HCT116 (cell line): Measurements from ENCODE around the gene RAD51C. TPM values are rescaled to one million over a fixed set of nuclear protein-coding genes. Genes with fewer than 3 reads are reported as not detected.
"Not testable (repeated sequence)": the region's sequence is repeated elsewhere in the genome, so short reads cannot be mapped to it uniquely, and the experiment has no call there.

ENCODE experiments used
- ATAC-seq: fragments of 200-7000 bp; cut with Tn5 transposase; 2 replicates; pipeline ENCODE4 v1.9.1; 2020; ENCODE audit warnings: mild to moderate bottlenecking, moderate library complexity
- BruUV-seq: library from RNA; stranded (reverse); fragments of 400-500 nt; replicated peaks from 2 replicates; lab custom pipeline; 2021; lab: Mats Ljungman, UMichigan
- CTCF ChIA-PET: fragments of 300-600 bp; sonication (Branson Sonifier 250); formaldehyde crosslinking; loops from one replicate; lab custom pipeline; 2021; ENCODE audit warnings: antibody characterized with exemption; lab: Charles Lee
- POLR2A ChIA-PET: fragments of 300-600, 350-600 bp; sonication (Branson Sonifier 250); formaldehyde crosslinking; loops from one replicate; lab custom pipeline; 2021; ENCODE audit warnings: antibody characterized with exemption; lab: Charles Lee
- RAD21 ChIA-PET, 2 experiments: fragments of 300-600 bp; sonication (Branson Sonifier 250); formaldehyde crosslinking; loops; one replicate each; lab custom pipeline; 2023; ENCODE audit warnings: low total read pairs in 2 of 2; ENCODE audit not compliant: uncharacterized antibody in 2 of 2, unreplicated experiment in 2 of 2, low non-redundant PET in 1 of 2; lab: Charles Lee
- DNase-seq: peaks from one replicate; pipeline ENCODE4 v3.0.0-alpha.2; 2010; ENCODE audit warnings: low read depth, low spot score
- H2AFZ ChIP-seq: fragments of 200-600 bp; shearing (Covaris generic), sonication (generic); 2 replicates; pipeline ENCODE4 v1.6.1; 2017; ENCODE audit warnings: low read depth, mixed run types, mixed read lengths, antibody characterized with exemption, low read length; ENCODE audit not compliant: poor library complexity, severe bottlenecking
- H3K27ac ChIP-seq: 2 replicates; pipeline ENCODE4 v1.5.1; 2012; ENCODE audit warnings: low read depth, low read length
- H3K27me3 ChIP-seq: fragments of 200-600 bp; sonication (generic); 2 replicates; pipeline ENCODE4 v1.6.1; 2016; ENCODE audit warnings: mixed run types, low read length, mixed read lengths; ENCODE audit not compliant: insufficient read depth
- H3K36me3 ChIP-seq, 2 experiments: fragments of 200-500 bp in 1 of 2; fragments of 200-600 bp in 1 of 2; sonication (Bioruptor generic) in 1 of 2; sonication (generic) in 1 of 2; 2 replicates each; pipeline versions ENCODE4 v1.5.1 to v1.6.1; 2014 to 2016; ENCODE audit warnings: low read length in 2 of 2, inconsistent platforms in 1 of 2, mixed read lengths in 1 of 2, mixed run types in 1 of 2; ENCODE audit not compliant: insufficient read depth in 2 of 2, control insufficient read depth in 1 of 2
- H3K4me1 ChIP-seq, 2 experiments: fragments of 200-600 bp in 1 of 2; sonication (generic) in 1 of 2; 2 replicates each; pipeline versions ENCODE4 v1.5.1 to v1.6.1; 2012 to 2017; ENCODE audit warnings: low read length in 2 of 2, inconsistent platforms in 1 of 2, mild to moderate bottlenecking in 1 of 2, mixed read lengths in 1 of 2, mixed run types in 1 of 2, moderate library complexity in 1 of 2; ENCODE audit not compliant: insufficient read depth in 2 of 2, control insufficient read depth in 1 of 2
- H3K4me2 ChIP-seq: fragments of 200-600 bp; sonication (generic); 2 replicates; pipeline ENCODE4 v1.6.1; 2017; ENCODE audit warnings: mixed run types, low read length, mixed read lengths
- H3K4me3 ChIP-seq, 2 experiments: fragments of 200-600 bp in 1 of 2; sonication (generic) in 1 of 2; replicated peaks in 1 of 2; 2 replicates each; pipeline ENCODE4 v1.5.1; 2011 to 2016; ENCODE audit warnings: low read length in 2 of 2, control low read depth in 1 of 2, low read depth in 1 of 2, mild to moderate bottlenecking in 1 of 2, mixed read lengths in 1 of 2, mixed run types in 1 of 2
- H3K79me2 ChIP-seq: fragments of 200-600 bp; sonication (generic); 2 replicates; pipeline ENCODE4 v1.6.1; 2017; ENCODE audit warnings: mild to moderate bottlenecking, mixed run types, low read length, moderate library complexity, mixed read lengths; ENCODE audit not compliant: insufficient read depth
- H3K9ac ChIP-seq: fragments of 200-600 bp; sonication (generic); 2 replicates; pipeline ENCODE4 v1.6.1; 2016; ENCODE audit warnings: low read length, mixed read lengths
- H3K9me2 ChIP-seq: fragments of 200-600 bp; sonication (generic), shearing (Covaris generic); 2 replicates; pipeline ENCODE4 v1.6.1; 2017; ENCODE audit warnings: mixed run types, mild to moderate bottlenecking, moderate library complexity; ENCODE audit not compliant: insufficient read depth
- H3K9me3 ChIP-seq, 2 experiments: fragments of 200-500 bp in 1 of 2; fragments of 200-600 bp in 1 of 2; sonication (Bioruptor generic) in 1 of 2; sonication (generic) in 1 of 2; 2 replicates each; pipeline ENCODE4 v1.6.1; 2014 to 2017; ENCODE audit warnings: low read length in 2 of 2, mixed read lengths in 2 of 2, inconsistent platforms in 1 of 2, low read depth in 1 of 2, mild to moderate bottlenecking in 1 of 2, mixed run types in 1 of 2, moderate library complexity in 1 of 2; ENCODE audit not compliant: control insufficient read depth in 1 of 2, insufficient read depth in 1 of 2
- H4K20me1 ChIP-seq: fragments of 200-600 bp; sonication (generic), shearing (Covaris generic); 2 replicates; pipeline ENCODE4 v1.6.1; 2017; ENCODE audit warnings: mixed run types, mild to moderate bottlenecking, moderate library complexity; ENCODE audit not compliant: insufficient read depth
- CBX3 ChIP-seq: IDR thresholded peaks from 2 replicates; pipeline ENCODE4 v1.6.1; 2012; ENCODE audit warnings: low read depth
- CEBPB ChIP-seq: IDR thresholded peaks from 2 replicates; pipeline ENCODE4 v1.6.1; 2012; ENCODE audit warnings: low read depth
- EGR1 ChIP-seq: IDR thresholded peaks from 2 replicates; pipeline ENCODE4 v1.6.1; 2012; ENCODE audit warnings: low read depth
- ELF1 ChIP-seq: IDR thresholded peaks from 2 replicates; pipeline ENCODE4 v1.6.1; 2012; ENCODE audit warnings: low read depth, borderline replicate concordance
- EZH2 ChIP-seq: fragments of 200-600 bp; sonication (generic); IDR thresholded peaks from 2 replicates; pipeline ENCODE4 v1.6.1; 2017; ENCODE audit warnings: antibody characterized with exemption, mixed run types
- EZH2phosphoT487 ChIP-seq: fragments of 200-600 bp; IDR thresholded peaks from 2 replicates; pipeline ENCODE4 v1.6.1; 2018; ENCODE audit warnings: antibody characterized with exemption, borderline replicate concordance
- FOSL1 ChIP-seq: IDR thresholded peaks from 2 replicates; pipeline ENCODE4 v1.6.1; 2012; ENCODE audit warnings: low read depth
- POLR2A ChIP-seq: IDR thresholded peaks from 2 replicates; pipeline ENCODE4 v1.7.0; 2011; ENCODE audit warnings: borderline replicate concordance; ENCODE audit not compliant: insufficient read depth, insufficient read length; ENCODE audit errors: extremely low read depth
- POLR2AphosphoS5 ChIP-seq: IDR thresholded peaks from 2 replicates; pipeline ENCODE4 v1.6.1; 2011; ENCODE audit warnings: mild to moderate bottlenecking, low read depth, low read length, moderate library complexity
- SIN3A ChIP-seq: IDR thresholded peaks from 2 replicates; pipeline ENCODE4 v1.6.1; 2012; ENCODE audit warnings: low read depth
- SP1 ChIP-seq: IDR thresholded peaks from 2 replicates; pipeline ENCODE4 v1.6.1; 2012; ENCODE audit warnings: low read depth
- TCF7L2 ChIP-seq: IDR thresholded peaks from 2 replicates; pipeline ENCODE4 v1.7.0; 2011; ENCODE audit warnings: borderline replicate concordance, inconsistent platforms; ENCODE audit not compliant: insufficient read depth, insufficient read length; ENCODE audit errors: extremely low read depth
- ZNF274 ChIP-seq: fragments of 200-500 bp; sonication (Bioruptor generic); IDR thresholded peaks from 2 replicates; pipeline ENCODE4 v1.6.1; 2014; ENCODE audit warnings: mild to moderate bottlenecking, low read depth, low read length, inconsistent platforms
- intact Hi-C: fragments of 100-400 bp; cut with micrococcal nuclease; formaldehyde crosslinking; loops from 2 replicates; pipeline ENCODE4 v1.10.0; 2022
- total RNA-seq: library from RNA; stranded (reverse); gene quantifications from one replicate; pipeline ENCODE4 v1.2.1, GENCODE V29; 2021; ENCODE audit not compliant: unreplicated experiment
- TF ChIP-seq, protein P1 (sequence below): IDR thresholded peaks from 2 replicates; pipeline ENCODE4 v1.6.1; 2011; ENCODE audit warnings: mild to moderate bottlenecking, low read length, moderate library complexity; ENCODE audit not compliant: insufficient replicate concordance; ENCODE audit errors: extremely low read depth
- TF ChIP-seq, protein P2 (sequence below), 3 experiments: fragments of 200-600 bp in 1 of 3; sonication (generic) in 1 of 3; IDR thresholded peaks in 2 of 3; conservative IDR thresholded peaks in 1 of 3; 2 replicates each; pipeline ENCODE4 v1.5.1; 2012 to 2017; ENCODE audit warnings: low read depth in 2 of 3, low read length in 2 of 3, antibody characterized with exemption in 1 of 3, borderline replicate concordance in 1 of 3, control low read depth in 1 of 3, mild to moderate bottlenecking in 1 of 3, mixed read lengths in 1 of 3, mixed run types in 1 of 3, moderate library complexity in 1 of 3; ENCODE audit not compliant: insufficient read depth in 1 of 3
- TF ChIP-seq, protein P3 (sequence below): IDR thresholded peaks from 2 replicates; pipeline ENCODE4 v1.6.1; 2012

Gene RAD51C
- total RNA-seq, 1 experiment from 2014 or later: 94.9 TPM

DNA sequence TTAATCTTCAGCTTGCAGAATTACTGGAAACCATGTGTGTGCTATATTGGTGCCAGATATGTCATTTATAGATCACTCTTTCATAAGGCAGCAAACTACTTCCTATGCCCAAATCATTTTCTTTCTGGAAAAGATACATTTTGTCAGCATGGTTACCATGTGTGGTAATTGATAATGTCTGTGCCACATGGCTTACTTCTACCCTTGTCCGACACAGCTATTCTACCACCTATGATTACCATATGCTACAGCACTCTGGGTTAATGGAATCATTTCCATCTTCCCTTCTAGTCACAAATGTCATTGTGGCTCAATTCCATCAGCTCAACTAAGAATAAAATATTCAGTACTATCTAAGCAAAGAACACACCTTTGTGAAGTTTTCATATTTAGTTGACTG is 55.3 kb downstream of the RAD51C start:
- H3K4me2 ChIP-seq: no peak overlapping the region
- no peaks in the 10 kb centered on the region for H3K79me2 ChIP-seq
- no peak overlapping the region for H3K9ac ChIP-seq
- POLR2A ChIA-PET: no interaction called here
- TF ChIP-seq POLR2A (no peak), SP1 (no peak), POLR2AphosphoS5 (no peak), TCF7L2 (no peak), EZH2 (no peak), CBX3 (no peak), EZH2phosphoT487 (no peak), ELF1 (no peak), FOSL1 (no peak), CEBPB (no peak), EGR1 (no peak), SIN3A (no peak), ZNF274 (no peak)
- TF ChIP-seq, protein P1, sequence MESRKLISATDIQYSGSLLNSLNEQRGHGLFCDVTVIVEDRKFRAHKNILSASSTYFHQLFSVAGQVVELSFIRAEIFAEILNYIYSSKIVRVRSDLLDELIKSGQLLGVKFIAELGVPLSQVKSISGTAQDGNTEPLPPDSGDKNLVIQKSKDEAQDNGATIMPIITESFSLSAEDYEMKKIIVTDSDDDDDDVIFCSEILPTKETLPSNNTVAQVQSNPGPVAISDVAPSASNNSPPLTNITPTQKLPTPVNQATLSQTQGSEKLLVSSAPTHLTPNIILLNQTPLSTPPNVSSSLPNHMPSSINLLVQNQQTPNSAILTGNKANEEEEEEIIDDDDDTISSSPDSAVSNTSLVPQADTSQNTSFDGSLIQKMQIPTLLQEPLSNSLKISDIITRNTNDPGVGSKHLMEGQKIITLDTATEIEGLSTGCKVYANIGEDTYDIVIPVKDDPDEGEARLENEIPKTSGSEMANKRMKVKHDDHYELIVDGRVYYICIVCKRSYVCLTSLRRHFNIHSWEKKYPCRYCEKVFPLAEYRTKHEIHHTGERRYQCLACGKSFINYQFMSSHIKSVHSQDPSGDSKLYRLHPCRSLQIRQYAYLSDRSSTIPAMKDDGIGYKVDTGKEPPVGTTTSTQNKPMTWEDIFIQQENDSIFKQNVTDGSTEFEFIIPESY: no peak
- TF ChIP-seq, protein P2, sequence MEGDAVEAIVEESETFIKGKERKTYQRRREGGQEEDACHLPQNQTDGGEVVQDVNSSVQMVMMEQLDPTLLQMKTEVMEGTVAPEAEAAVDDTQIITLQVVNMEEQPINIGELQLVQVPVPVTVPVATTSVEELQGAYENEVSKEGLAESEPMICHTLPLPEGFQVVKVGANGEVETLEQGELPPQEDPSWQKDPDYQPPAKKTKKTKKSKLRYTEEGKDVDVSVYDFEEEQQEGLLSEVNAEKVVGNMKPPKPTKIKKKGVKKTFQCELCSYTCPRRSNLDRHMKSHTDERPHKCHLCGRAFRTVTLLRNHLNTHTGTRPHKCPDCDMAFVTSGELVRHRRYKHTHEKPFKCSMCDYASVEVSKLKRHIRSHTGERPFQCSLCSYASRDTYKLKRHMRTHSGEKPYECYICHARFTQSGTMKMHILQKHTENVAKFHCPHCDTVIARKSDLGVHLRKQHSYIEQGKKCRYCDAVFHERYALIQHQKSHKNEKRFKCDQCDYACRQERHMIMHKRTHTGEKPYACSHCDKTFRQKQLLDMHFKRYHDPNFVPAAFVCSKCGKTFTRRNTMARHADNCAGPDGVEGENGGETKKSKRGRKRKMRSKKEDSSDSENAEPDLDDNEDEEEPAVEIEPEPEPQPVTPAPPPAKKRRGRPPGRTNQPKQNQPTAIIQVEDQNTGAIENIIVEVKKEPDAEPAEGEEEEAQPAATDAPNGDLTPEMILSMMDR (IDR thresholded peaks at IDR 0.05 in 2 of 3, conservative IDR thresholded peaks at IDR 0.05 in 1 of 3; ENCODE audit: borderline replicate concordance in 1 of 3, insufficient read depth in 1 of 3, low read depth in 2 of 3, low read length in 2 of 3): no peak
- TF ChIP-seq, protein P3, sequence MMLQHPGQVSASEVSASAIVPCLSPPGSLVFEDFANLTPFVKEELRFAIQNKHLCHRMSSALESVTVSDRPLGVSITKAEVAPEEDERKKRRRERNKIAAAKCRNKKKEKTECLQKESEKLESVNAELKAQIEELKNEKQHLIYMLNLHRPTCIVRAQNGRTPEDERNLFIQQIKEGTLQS: no peak
- H3K4me1 ChIP-seq: no peaks in the 10 kb centered on the region
- intact Hi-C loops: no loop called here
- no peak overlapping the region for H3K4me3 ChIP-seq
- H3K36me3 ChIP-seq: no peaks in the 10 kb centered on the region
- H3K9me3 ChIP-seq: no peaks in the 10 kb centered on the region
- H3K9me2 ChIP-seq: no peaks in the 10 kb centered on the region
- H3K27ac ChIP-seq: no peak overlapping the region
- ATAC-seq (no peak), DNase-seq (no peak)
- RAD21 ChIA-PET: no interaction called here
- no peaks in the 10 kb centered on the region for H3K27me3 ChIP-seq
- no TSS peak for BruUV-seq
- no peak overlapping the region for H2AFZ ChIP-seq
- CTCF ChIA-PET: interaction anchor here (1.3 kb wide), 1 partner anchor 37 kb away, joined by 3 read pairs; no protein-coding TSS in a partner anchor
- H4K20me1 ChIP-seq: no peaks in the 10 kb centered on the region

DNA sequence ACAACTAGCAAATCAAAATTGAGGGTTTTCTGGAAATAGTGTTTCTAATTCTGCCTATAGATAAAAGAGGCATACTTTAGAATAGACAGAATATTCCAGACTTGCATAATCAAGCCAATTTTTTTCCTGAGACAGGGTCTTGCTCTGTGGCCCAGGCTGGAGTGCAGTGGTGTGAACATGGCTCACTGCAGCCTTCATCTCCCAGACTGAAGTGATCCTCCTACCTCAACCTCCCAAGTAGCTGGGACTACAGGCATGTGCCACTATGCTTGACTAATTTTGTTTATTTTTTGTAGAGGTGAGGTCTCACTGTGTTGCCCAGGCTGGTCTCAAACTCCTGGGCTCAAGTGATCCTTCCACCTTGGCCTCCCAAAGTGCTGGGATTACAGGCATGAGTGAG is 57.2 kb downstream of the RAD51C start:
- ATAC-seq, DNase-seq, H3K9me3 ChIP-seq, H3K4me3 ChIP-seq, H4K20me1 ChIP-seq, H3K4me2 ChIP-seq, H3K9ac ChIP-seq, H3K79me2 ChIP-seq, H3K4me1 ChIP-seq, H3K27me3 ChIP-seq, H2AFZ ChIP-seq, H3K9me2 ChIP-seq, CTCF ChIA-PET, H3K27ac ChIP-seq, intact Hi-C loops, BruUV-seq, H3K36me3 ChIP-seq, RAD21 ChIA-PET: not testable (repeated sequence)
- POLR2A ChIA-PET: interaction anchor here (0.6 kb wide), 1 partner anchor 83 kb away, joined by 3 read pairs; no protein-coding TSS in a partner anchor
